ENCODE data around the gene EPHA8.

Gene EPHA8

DNA sequence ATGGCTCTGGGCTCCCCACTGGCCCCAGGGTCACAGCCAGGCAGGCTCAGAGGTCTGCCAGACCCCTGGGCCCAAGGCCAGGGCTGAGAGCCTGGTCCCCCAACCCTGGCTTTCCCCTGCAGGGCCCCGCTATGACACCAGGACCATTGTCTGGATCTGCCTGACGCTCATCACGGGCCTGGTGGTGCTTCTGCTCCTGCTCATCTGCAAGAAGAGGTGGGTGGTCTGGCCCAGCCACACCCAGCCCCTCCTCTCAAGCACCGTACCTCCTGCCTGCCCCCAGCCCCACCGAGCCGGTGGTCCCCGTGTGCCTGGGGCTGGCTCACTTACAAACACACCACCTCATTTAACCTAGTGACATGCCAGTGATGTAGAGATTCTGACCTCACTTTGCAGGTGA, 31.8 kb downstream of the EPHA8 start:
- no peak for DNase-seq

DNA sequence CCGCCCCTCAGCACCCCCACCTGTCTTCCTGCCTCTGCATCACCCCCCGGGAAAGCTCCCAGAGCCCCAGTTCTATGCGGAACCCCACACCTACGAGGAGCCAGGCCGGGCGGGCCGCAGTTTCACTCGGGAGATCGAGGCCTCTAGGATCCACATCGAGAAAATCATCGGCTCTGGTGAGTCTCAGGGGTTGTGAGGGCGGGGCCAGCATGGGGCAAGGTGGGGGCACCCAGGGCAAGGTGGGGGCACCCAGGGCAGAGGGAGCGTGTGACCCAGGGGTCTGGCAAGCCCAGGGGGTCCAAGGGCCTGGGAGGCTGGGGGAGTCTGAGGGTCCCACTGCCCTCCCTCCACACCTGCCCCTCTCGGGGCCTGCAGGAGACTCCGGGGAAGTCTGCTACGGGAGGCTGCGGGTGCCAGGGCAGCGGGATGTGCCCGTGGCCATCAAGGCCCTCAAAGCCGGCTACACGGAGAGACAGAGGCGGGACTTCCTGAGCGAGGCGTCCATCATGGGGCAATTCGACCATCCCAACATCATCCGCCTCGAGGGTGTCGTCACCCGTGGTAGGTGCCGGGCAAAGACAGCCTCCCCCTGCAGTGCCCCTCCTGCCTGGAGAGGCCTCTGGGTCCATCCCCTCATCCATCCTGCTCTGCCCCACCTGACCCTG, 34.1 kb downstream of the EPHA8 start:
- DNase-seq = no peak

DNA sequence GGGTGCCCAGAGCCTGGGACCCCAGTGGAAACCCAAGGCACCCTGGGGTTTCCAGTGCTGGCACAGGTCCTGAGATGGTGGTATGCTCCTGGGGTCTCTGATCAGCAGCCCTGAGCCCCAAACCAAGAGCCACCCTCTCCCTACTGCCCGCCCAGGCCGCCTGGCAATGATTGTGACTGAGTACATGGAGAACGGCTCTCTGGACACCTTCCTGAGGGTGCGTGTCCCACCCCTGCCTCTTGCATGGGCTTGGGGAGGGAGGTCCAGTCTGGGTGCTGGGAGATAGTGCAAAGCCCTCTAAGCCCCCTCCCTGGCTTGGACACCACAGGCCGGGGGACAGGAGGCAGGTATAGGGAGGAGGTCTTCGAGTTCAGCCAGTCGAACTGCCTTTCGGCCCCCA, 34.7 kb downstream of the EPHA8 start:
- DNase-seq = no peak

DNA sequence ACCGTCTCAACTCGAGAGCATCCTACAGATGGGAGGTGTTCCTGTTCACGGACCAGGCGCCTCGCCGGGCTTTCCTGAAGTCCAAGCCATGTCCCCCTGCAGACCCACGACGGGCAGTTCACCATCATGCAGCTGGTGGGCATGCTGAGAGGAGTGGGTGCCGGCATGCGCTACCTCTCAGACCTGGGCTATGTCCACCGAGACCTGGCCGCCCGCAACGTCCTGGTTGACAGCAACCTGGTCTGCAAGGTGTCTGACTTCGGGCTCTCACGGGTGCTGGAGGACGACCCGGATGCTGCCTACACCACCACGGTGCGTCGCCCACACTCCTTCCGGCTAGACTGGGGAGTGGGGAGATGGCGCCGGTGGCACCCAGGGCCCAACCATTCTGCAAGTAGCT, 35.4 kb downstream of the EPHA8 start:
- DNase-seq = no peak

GRCh38 chr1:22600071-22600816, 37.0 kb downstream of the EPHA8 start:
- DNase-seq = no peak

GRCh38 chr1:22600817-22601605, 37.7 kb downstream of the EPHA8 start:
- DNase-seq = no peak

- DNase-seq = no peak
Observed at GRCh38 chr1:22601610-22602009, 38.3 kb downstream of the EPHA8 start.

- no peak for DNase-seq
Observed at GRCh38 chr1:22602060-22602740, 38.9 kb downstream of the EPHA8 start.

- no peak for DNase-seq
Observed at GRCh38 chr1:22606161-22606560, 42.9 kb downstream of the EPHA8 start.

GRCh38 chr1:22607154-22607553, 43.9 kb downstream of the EPHA8 start:
- no peak for DNase-seq

DNA sequence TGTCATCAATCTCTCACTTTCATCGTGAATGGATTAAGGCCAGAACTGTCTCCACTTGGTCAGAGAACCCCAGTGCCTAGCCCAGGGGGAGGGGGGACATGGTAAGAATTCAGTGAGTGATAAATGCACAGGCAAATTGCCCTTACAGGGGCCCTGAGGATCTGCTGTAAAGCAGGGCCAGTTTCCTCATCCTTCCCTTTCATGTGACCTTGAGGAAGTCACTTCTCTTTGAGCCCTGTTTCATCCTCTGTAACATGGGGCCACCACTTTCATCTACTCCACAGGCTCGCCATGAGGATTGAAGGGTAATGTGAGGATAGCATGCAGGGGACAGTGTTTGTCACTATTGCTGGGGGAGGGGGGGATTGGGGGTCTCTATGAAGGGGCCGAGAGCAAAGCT, 45.1 kb downstream of the EPHA8 start:
- DNase-seq = no peak

GRCh38 chr1:22609291-22609690, 46.0 kb downstream of the EPHA8 start:
- no peak for DNase-seq

GRCh38 chr1:22611530-22611947, 48.2 kb downstream of the EPHA8 start:
- DNase-seq = no peak

DNA sequence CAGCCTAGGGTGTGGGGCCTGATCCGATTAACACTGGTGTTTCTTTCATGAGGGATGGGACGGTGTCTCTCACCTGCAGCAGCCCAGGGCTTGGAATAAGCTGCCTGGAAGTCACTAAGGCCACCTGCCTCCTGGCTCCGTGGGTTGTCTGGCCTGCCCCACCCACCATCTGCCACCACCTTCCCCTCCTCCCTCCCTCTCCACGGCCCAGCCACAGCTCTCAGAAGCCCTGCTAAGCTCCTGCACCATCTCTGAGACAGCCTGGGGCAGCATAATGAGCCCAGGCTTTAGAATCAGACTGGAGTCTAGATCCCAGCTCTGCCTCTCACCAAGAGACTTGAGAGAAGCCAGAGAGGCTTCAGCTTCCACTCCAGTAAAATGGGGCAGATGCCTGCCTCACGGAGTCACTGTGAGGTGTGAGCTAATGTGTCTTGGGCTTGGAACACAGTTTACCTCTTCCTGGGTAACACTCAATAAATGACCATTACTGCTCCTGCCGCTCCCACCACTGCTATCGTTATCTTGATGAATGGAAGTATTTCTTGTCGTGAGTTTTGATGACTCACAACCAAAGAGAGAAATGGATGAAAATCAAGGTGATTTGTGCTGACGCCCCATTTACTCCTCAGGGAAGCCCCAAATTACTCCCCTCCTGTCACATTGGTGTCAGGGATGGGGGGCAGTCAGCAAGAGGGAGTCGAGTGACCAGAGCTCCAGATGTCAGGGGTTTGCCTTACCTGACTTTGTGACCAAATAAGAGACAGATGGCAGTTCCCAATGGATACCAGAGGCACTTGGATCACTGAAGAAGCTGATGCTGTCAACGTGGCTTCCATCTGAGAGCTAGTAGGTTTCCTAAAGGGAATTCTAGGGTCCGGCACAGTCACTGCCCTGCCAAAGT, 49.6 kb downstream of the EPHA8 start:
- DNase-seq = no peak

DNA sequence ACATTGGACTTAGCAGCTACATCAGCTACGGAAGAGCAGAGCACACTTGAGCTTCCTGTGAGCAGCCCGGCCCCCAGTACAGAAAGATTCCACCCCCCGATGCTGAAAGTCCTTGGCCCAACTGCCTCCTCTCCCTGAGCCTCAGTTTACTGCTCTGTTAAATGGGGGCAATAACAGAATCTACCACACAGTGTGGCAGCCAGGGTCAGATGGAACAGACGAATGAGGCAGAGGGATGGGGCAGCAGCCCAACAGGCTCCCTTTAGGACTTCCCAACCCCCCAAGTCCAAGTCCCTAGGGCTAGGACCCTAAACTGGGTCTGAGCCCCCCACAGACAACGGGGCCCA, 50.3 kb downstream of the EPHA8 start:
- DNase-seq = no peak

DNA sequence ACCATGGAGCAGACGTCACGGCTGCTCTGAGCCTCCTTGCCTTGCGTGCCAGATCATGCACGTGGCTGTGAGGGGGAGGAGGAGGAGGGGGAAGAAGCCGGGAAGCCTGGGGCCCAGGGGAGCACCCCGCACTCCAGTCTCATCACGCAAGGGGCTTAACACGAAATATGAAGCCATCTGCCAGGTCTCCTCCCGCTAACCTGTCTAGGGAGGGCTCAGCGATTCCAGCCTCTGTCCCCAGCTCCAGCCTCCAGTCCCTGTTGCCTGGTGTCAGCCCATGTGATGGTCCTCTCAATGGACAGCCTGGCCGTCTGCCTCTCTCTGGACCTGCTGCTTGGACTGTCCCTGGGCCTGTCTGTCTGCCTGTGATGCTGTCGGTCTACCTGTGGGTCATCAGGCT, 50.7 kb downstream of the EPHA8 start:
- DNase-seq = no peak

DNA sequence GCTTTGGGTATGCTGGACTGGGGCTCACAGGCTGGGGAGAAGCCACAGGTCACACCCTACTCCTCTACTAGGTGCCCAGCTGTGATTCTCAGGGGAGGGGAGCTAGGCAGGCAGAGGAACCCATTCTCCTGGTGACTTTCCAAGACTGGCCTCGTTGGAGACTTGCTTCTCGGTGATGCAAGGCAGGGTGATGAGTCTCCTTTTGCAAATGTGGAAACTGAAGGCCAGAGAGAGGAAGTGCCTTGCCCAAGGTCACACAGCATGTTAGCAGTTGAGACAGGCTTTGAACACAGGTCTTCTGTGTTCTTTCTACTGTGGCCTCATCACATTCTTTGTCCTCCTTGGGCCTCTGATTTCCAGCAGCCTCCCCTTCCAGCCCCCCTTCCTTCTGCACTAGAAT, 52.6 kb downstream of the EPHA8 start:
- no peak for DNase-seq

DNA sequence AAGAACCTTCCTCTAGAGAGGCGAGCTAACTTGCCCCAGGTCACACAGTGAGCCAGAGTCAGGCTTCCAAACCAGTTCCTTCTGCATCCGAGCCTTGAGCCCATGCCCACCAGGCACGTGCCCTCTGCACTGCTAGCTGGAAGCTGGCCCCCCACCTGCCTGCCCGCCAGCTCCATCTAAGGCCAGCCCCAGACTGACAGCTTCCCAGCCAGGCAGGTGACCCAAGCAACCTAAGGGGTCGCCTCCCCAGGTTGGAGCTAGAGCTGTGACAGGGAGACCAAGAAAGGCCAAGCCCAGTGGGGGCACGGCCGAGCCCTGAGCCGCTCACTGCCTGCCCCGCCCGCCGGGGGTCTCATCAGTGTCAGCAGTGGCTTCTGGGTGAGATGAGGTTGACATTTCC, 53.3 kb downstream of the EPHA8 start:
- DNase-seq = no peak

- DNase-seq = no peak
Observed at GRCh38 chr1:22618056-22618455, 54.8 kb downstream of the EPHA8 start.

DNA sequence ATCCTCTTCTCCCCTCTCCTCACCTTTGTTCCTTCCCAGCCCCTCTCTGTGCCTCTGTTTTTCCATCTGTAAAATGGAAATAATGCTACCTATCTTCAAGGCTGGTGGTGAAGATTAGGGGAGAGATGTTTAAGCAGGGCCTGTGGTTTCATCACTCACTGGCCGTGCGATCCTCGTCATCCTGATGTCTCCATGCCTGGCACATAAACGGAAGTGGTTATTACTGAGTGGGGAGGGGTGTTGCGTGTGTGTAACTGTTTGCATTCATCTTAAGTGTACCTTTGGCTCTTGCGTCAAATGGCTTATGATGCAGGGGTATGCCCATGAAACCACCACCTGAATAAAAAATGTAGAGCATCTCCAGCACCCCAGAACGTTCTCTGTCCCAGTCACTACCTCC, 56.0 kb downstream of the EPHA8 start:
- DNase-seq = no peak

- no peak for DNase-seq
Observed at GRCh38 chr1:22619798-22620197, 56.5 kb downstream of the EPHA8 start.

DNA sequence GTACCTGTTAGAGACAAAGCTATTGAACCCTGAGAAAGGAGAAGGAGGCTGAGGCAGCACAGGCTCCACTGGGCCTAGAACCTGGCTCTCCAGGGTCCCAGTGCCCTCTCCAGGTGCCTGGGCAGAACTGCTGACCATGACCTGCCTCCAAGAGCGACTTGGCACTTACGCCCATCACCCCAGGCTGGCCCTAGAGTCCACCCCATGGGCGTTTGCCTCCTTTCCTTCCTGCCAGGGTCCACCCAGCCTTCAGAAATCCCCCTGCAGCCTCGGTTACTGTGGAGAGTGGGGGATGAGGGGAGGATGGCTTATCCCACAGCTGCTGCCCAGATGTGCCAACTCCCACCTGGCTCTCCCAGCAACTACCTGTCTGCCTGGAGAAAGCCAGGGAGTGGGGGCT, 58.5 kb downstream of the EPHA8 start:
- DNase-seq = no peak
